Measurements from ENCODE around the gene COG4. TPM values are rescaled to one million over a fixed set of nuclear protein-coding genes. Genes with fewer than 3 reads are reported as not detected.

COG4 gene
- 10 to 100 TPM; 29.3 to 39.1 TPM for total RNA-seq
- long read RNA-seq, donor 1, transcript COG4-201 (19 exons, 2,833 nt) = major isoform, 19 of 27 reads
- long read RNA-seq, donor 1, partial matches to known transcripts = 4 of 27 reads
- long read RNA-seq, donor 1, other reads (novel, unspliced or antisense) = 3 of 27 reads
- long read RNA-seq, donor 2, transcript COG4-201 (19 exons, 2,833 nt) = major isoform, 86 of 109 reads
- long read RNA-seq, donor 2, partial matches to known transcripts = 14 of 109 reads
- long read RNA-seq, donor 2, other reads (novel, unspliced or antisense) = 8 of 109 reads

DNA sequence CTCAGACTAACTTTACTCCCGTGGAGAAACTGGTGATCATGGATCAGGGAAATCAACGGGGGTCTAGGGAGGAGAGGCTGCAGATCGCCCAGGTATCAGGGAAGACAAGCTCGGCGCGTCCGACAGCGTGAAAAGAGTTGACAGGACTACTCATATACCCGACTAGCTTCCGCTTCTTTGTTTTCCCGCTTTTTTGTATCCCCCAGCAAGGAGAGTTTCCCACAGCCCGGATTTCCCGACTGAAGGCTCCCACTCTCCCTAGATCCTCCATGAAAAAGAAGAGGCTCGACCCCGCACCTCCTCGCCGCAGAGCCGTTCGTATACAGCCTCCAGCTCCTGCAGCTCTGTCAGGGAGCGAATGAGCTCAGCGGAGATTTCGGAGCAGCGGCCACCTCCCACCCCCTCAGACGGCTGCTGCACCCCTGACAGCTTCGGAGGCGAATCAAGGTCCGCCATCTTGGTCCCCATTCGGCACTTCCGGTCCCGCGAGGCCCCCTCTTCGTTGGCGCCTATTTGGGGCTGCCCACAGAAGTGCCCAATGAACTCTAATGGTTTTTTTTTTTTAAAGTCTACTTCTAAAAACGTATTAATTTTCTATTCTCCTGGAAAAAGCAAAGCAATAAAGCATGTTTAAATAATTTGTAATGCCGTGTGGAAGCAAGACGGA is at the start of gene COG4:
COG4 (minus strand) TSS at position 479 of the 667 bp plus-strand sequence; CDS start at position 468, 11 bp downstream.
- intact Hi-C loops (cut with DNase I) = loop anchor here in 1 of 2 donors (10.0 kb wide), 1 partner anchor 132 kb away; no protein-coding TSS in a partner anchor
- DNase-seq (ENCODE audit: low spot score) = peak; percentile 96

DNA sequence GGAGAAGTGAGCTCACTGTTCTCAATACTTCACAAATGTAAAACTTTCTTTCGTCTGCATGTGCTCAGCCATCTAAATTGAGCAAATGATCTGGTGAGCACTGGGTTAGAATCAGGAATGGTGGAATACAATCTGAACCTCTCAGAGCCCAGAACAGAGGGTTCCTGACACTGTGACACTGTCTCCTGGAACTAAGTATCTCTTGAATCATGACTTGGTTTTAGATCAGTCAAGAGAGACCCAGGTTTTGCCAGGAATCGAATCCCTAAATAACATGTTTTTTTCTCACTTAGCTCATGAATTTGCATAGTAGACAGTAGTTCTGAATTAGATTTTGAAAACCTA is 49.5 kb upstream of the COG4 start:
- DNase-seq (ENCODE audit: low spot score) = no peak
- intact Hi-C loops (cut with DNase I) = loop anchor here (10.0 kb wide), 2 partner anchors 72 to 82 kb away; partner anchors contain the start of gene IL34 (in 1 of the 2)

DNA sequence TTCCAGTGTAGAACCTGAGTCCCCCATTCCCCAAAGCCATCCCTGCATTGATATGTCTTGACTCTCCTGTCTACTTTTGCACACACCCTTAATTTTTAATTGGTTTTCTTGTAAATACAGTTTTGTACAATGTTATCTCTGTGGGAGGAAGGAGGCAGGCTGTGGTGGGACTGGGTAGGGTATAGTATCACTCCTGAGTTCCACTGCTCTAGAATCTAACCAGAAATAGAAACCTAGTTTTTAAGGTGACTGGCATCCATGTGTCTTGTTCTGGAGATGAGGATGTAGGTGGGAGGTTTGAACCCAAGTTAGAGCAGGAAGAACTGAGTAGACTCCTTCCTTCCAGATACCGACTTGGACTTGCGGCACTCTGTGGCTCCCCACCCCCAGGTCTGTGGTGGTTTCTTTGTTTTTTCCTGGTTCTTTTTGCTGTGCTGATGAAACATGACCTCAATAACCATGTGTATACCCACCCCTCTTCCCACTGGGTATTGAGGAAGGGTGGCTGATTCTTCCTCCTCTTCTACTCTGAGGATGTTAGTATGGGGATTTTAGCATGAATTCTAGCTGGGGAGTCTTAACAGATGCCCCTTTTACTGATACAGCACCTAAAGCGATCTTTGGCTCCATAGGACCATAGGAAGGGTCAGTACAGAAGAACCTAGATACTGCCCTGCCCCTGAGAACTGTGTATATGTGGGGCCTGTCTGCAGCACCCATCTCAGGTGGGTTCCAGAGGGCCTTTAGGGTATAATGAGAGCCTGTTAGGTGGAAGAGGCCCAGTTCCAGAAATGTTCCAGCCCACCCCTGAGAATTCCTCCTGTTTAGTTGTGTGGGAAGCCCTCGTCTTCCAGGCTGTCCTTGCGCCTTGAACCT is 48.9 kb upstream of the COG4 start:
- no peak for DNase-seq (ENCODE audit: low spot score)
- intact Hi-C loops (cut with DNase I) = loop anchor here (10.0 kb wide), 2 partner anchors 73 to 83 kb away; partner anchors contain the start of gene IL34 (in 1 of the 2)

DNA sequence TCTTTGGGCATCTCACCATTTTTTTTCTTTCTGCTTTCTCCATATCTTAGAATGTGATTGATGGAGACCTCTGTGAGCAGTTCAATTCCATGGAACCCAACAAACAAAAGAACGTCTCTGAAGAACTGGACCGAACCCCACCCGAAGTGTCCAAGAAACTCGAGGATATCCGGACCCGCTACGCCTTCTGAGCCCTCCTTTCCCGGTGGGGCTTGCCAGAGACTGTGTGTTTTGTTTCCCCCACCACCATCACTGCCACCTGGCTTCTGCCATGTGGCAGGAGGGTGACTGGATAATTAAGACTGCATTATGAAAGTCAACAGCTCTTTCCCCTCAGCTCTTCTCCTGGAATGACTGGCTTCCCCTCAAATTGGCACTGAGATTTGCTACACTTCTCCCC is 48.3 kb upstream of the COG4 start:
- intact Hi-C loops (cut with DNase I) = loop anchor here (10.0 kb wide), 2 partner anchors 73 to 83 kb away; partner anchors contain the start of gene IL34 (in 1 of the 2)
- DNase-seq (ENCODE audit: low spot score) = no peak

DNA sequence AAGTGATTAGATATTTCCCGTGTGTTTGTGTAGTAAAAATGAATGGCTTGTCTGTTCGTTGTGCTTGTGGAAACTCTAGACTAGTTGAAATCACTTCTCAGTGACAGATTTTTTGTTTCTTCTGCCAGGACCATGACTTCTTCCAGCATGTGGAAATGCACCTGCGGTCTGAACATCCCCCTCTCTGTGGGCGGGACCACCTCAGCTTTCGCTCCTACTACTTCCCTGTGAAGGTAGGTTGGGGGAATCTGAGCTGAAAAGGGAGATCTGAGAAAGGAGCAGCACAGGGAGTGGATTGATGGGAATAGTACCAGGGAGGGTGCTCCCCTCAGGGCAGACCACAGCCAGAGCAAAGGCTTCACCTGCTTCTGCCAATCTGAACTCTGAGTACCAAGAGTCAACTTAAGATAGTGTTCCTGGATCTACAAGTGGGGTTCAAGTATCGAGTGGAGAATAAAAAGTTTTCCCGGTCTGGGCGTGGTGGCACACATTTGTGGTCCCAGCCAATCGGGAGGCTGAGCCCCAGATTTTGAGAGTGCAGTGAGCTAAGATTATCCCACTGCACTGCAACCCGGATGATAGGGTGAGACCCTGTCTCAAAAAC is 47.7 kb upstream of the COG4 start:
- intact Hi-C loops (cut with DNase I) = loop anchor here (10.0 kb wide), 2 partner anchors 74 to 84 kb away; partner anchors contain the start of gene IL34 (in 1 of the 2)
- DNase-seq (ENCODE audit: low spot score) = no peak

DNA sequence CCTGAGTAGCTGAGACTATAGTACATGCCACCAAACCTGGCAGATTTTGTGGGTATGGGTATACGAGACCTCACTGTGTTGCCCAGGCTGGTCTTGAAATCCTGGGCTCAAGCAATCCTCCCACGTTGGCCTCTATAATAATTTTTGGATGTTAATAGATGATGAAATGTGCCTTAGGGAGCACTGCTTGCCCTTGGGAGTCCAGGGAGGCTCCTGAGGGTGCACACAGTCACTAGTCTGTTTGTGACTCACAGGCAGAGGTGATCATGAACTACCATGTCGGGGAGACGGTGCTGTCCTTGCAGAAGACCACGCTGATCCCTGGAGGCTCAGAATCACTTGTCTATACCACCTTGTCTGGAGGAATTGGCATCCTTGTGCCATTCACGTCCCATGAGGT is 46.4 kb upstream of the COG4 start:
- DNase-seq (ENCODE audit: low spot score) = no peak
- intact Hi-C loops (cut with DNase I) = loop anchor here (10.0 kb wide), 2 partner anchors 75 to 85 kb away; partner anchors contain the start of gene IL34 (in 1 of the 2)

DNA sequence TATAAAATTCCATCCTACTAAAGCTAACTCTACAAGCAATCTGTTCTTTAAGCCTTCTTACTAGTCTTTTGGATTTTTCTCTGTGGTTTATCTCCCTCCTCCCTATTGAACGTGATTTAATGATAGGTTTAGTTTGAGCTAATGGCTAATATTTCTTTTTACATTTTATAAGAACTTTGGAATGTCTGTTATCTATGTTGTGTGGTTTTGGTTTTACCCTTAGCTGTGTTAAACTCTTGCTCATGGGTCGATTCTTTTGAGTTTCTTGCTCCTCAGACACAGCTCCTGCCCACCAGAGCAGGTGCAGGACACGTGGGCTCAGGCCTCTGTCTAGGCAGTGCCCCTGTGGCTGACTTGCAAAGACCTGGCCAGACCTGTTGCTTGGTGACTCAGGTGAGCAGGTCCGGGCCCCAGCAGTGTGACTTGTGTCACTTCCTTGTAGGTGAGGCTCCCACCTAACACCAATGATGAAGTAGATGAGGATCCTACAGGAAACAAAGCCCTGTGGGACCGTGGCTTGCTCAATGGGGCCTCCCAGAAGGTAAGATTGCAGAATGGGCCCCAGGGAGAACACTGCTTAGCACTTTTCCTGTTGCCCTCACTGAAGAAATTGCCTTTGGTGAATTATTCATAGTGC is 45.4 kb upstream of the COG4 start:
- intact Hi-C loops (cut with DNase I) = no loop called here
- DNase-seq (ENCODE audit: low spot score) = no peak

DNA sequence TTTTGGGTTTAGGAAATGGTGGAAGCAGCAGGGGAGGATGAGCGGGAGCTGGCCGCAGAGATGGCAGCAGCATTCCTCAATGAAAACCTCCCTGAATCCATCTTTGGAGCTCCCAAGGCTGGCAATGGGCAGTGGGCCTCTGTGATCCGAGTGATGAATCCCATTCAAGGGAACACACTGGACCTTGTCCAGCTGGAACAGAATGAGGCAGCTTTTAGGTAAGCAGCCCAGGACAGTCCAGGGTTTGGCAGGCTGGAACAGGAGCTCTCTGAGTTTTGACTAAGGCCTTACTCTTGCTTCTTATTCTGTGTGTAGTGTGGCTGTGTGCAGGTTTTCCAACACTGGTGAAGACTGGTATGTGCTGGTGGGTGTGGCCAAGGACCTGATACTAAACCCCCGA is 41.7 kb upstream of the COG4 start:
- intact Hi-C loops (cut with DNase I) = no loop called here
- no peak for DNase-seq (ENCODE audit: low spot score)

DNA sequence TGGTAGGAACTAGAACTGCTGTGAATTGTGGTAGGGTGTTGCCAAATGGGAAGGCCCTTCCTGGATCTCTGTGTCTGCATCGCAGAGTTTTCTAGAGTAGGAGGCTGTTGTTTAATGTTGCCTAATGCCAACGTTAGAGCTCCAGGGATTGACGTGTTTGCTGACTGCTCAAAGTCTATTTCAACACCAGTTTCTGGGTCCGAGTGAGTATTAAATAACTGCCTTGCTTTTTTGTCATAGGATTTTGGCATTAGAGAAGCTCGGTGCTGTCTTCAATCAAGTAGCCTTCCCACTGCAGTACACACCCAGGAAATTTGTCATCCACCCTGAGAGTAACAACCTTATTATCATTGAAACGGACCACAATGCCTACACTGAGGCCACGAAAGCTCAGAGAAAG is 40.3 kb upstream of the COG4 start:
- intact Hi-C loops (cut with DNase I) = no loop called here
- no peak for DNase-seq (ENCODE audit: low spot score)

DNA sequence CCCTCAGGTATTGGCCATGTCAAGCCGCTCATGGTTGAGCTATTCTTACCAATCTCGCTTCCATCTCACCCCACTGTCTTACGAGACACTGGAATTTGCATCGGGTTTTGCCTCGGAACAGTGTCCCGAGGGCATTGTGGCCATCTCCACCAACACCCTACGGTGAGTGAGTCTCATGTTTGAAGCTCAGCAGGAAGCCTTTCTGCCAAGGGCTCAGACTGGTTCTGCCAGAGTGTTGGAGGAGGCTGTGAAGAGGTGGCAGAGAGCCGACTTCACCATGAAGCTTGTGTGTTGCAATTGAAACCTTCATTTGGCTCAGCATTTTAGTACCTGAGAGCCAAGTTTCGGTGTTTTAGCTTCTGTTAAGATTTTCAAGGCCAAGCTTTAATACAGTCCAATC is 38.3 kb upstream of the COG4 start:
- intact Hi-C loops (cut with DNase I) = no loop called here
- DNase-seq (ENCODE audit: low spot score) = no peak

DNA sequence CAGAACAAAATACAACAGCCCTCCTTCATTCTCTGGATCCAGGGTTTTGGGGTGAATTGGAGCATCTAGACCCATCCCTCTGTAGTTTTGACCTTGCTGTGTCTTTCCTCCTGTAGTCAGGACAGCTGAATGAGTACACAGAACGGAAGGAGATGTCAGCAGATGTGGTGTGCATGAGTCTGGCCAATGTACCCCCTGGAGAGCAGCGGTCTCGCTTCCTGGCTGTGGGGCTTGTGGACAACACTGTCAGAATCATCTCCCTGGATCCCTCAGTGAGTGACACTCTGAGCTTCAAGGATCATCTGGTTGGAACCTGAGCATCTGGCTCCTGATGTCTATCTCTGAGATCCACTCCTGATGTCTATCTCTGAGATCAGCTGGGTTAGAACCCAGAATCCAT is 32.7 kb upstream of the COG4 start:
- DNase-seq (ENCODE audit: low spot score) = no peak
- intact Hi-C loops (cut with DNase I) = no loop called here

DNA sequence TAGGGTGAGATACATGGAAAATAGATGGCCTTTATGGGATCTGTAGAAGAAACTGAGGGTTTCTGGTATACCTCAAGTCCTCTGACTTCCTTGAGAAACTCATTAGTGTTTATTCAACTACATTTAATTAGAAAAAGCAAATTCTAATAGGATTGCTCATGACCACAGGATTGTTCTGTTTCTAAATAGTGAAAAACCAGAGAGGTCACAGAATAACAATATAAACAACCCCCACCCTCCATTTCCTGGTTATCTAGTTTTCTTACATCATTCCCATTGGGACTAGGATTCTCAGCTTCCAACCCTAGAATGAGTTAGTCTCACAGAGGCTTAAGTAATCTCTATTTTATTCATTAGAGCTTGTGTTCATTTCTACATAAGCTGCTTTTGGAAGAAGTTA is 30.3 kb upstream of the COG4 start:
- no peak for DNase-seq (ENCODE audit: low spot score)

DNA sequence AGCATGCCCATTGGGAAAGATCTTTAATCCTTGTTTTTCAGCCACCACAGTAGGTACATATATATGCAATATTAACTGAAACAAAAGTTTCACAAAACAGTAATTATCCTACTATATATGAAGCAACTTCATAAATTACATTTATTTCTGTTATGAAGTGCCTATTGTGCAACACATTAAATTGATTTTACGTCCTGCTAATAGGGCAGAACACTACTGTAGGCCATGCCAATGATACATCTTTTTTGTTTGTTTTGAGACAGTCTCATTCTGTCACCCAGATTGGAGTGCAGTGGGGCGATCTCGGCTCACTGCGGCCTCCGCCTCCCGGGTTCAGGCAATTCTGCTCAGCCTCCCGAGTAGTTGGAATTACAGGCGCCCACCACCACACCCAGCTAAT is 29.3 kb upstream of the COG4 start:
- intact Hi-C loops (cut with DNase I) = no loop called here
- DNase-seq (ENCODE audit: low spot score) = no peak

More for the DNA sequence above, 30.3 kb upstream of the COG4 start:
- intact Hi-C loops (cut with DNase I) = no loop called here

DNA sequence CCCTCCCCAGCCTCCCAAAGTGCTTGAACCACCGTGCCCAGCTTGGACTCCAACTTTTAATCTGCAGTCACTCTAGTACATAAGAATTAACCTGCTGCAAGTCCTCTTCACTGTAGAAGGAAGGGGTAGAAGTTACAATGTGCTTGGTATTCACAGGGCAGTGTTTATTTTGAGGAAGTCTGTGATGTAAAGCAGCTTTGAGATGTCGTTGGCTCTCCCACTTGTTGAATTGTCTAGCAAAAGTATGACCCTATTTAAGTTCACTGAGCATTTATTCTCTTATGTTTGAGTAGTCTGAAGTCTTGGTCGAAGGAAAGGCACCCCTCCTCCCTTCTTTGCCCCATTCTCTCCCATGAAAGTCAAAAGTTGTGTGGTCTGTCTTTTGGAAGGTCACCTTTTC is 28.4 kb upstream of the COG4 start:
- intact Hi-C loops (cut with DNase I) = no loop called here

DNA sequence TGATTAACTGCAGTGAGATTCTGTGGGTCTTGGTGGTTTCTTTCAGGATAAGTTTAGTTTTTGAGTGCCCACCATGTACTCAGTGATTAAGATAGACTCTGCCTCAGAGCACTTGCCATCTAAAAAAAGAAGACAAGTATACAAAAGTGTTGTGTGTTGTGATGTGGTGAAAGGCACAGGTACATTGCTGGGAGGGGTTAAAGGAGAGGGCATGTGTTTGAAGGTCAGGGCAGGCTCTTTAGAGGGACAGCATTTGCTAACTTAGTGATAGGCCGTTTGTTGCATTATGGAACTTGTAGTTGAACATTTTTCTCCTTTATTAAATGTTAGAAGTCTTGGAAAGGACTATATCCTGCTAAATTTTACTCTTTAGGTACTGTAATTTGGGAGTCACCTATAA is 26.7 kb upstream of the COG4 start:
- intact Hi-C loops (cut with DNase I) = no loop called here
- no peak for DNase-seq (ENCODE audit: low spot score)

More for the DNA sequence above, 28.4 kb upstream of the COG4 start:
- no peak for DNase-seq (ENCODE audit: low spot score)

DNA sequence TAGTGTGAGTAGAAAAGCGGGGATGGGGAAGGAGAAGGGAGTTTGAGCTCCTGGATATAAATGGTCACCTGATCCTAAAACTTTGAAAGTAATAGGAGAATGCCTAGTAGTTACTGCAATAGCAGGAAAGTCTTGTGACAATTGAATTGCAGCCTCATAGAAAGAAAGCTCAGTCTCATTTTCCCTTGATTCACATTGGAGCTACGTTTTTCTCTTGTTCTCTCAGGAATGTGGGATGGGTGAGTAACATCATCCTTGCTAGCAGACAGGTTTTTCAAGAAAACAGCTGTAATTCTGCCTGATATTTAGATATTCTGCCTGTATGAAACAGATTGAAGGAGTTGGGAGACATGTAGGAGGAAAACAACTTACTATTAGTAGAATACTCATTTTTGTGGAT is 25.6 kb upstream of the COG4 start:
- intact Hi-C loops (cut with DNase I) = no loop called here
- no peak for DNase-seq (ENCODE audit: low spot score)

DNA sequence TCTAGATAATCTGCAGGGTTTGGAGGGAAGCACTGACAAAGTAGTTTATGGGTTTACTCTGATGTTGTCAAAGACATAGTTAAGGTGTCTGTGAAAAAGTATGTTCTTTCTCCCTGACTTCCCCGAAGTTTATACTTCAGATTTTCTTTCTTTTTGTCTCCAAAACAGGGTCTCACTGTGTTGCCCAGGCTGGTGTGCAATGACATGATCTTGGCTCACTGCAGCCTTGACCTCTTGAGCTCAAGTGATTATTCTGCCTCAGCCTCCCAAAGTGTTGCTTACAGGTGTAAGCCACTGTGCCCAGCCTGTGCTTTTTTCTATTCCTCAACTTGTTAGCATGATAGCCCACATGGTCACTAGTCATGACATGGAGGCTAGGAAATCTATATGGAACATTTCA is 21.2 kb upstream of the COG4 start:
- intact Hi-C loops (cut with DNase I) = no loop called here
- no peak for DNase-seq (ENCODE audit: low spot score)

DNA sequence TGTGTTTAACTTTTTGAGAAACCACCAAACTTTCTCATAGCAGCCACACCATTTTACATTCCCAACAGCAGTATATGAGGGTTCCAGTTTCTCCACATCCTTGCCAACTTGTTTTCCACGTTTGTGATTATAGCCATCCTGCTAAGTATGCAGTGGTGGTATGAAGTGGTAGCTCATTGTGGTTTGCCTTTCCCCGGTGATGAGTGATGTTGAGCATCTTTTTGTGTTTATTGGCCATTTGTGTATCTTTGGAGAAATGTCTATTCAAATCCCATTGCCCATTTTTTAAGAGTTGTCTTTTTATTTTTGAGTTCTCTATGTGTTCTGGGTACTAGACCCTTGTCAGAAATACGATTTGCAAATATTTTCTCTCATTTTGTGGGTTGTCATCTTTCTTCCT is 17.6 kb upstream of the COG4 start:
- intact Hi-C loops (cut with DNase I) = no loop called here
- DNase-seq (ENCODE audit: low spot score) = no peak

DNA sequence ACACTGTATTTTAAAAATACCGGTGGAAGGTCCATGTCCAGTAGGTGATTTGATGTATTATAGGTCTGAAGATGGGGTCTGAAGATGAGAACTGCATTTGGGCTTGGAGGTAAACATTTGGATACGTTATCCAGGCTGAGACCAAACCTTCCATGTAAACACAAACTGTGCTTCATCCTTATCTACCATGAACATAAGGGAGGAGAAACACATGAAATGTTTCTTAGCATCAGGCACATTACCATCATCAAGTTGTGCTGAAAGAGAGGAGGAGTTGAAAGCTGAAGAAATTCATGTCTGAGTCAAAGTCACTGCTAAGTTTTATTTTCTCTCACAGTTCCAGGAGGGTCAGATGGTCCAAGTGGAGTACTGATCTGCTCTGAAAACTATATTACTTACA is 11.6 kb upstream of the COG4 start:
- intact Hi-C loops (cut with DNase I) = loop anchor here in 1 of 2 donors (10.0 kb wide), 1 partner anchor 120 kb away; no protein-coding TSS in a partner anchor
- no peak for DNase-seq (ENCODE audit: low spot score)

Measured in posterior vena cava (tissue), 2 donors.